WTC11 (cell line): ENCODE measurements around the gene CDC25B. TPM values are rescaled to one million over a fixed set of nuclear protein-coding genes. Genes with fewer than 3 reads are reported as not detected.

Experiments used
- ATAC-seq: fragments of 200-7000 bp; cut with Tn5 transposase; 2 replicates; pipeline ENCODE4 v1.10.0; 2021; ENCODE audit warnings: mild to moderate bottlenecking, moderate library complexity
- CTCF ChIA-PET: fragments of 300-600 bp; sonication (Branson Sonifier 250); formaldehyde crosslinking; loops from one replicate; lab custom pipeline; 2021; ENCODE audit warnings: antibody characterized with exemption; lab: Charles Lee
- POLR2A ChIA-PET: fragments of 350-600 bp; sonication (Branson Sonifier 250); formaldehyde crosslinking; loops from one replicate; lab custom pipeline; 2021; ENCODE audit warnings: antibody characterized with exemption; lab: Charles Lee
- DNase-seq: peaks from one replicate; pipeline ENCODE4 v3.0.0; 2021; ENCODE audit warnings: low spot score
- H3K27ac Mint-ChIP-seq: 2 replicates; pipeline ENCODE4 v1.8.0; 2021; ENCODE audit warnings: mixed read lengths
- H3K27me3 Mint-ChIP-seq: 2 replicates; pipeline ENCODE4 v1.8.0; 2021; ENCODE audit warnings: low read depth, mild to moderate bottlenecking, moderate library complexity, mixed read lengths
- H3K36me3 Mint-ChIP-seq: 2 replicates; pipeline ENCODE4 v1.8.0; 2021; ENCODE audit warnings: mixed read lengths
- H3K4me1 Mint-ChIP-seq: 2 replicates; pipeline ENCODE4 v1.8.0; 2022; ENCODE audit warnings: mixed read lengths
- H3K4me3 Mint-ChIP-seq: 2 replicates; pipeline ENCODE4 v1.8.0; 2021; ENCODE audit warnings: mild to moderate bottlenecking, moderate library complexity, mixed read lengths
- H3K9me3 Mint-ChIP-seq: 2 replicates; pipeline ENCODE4 v1.8.0; 2021; ENCODE audit warnings: mixed read lengths
- ATF1 ChIP-seq: sonication (generic); formaldehyde crosslinking; IDR thresholded peaks from 2 replicates; pipeline ENCODE4 v1.8.1; 2023; ENCODE audit warnings: mild to moderate bottlenecking, moderate library complexity, missing genetic modification reagents
- CREB1 ChIP-seq: sonication (generic); formaldehyde crosslinking; IDR thresholded peaks from 2 replicates; pipeline ENCODE4 v1.8.0; 2023; ENCODE audit warnings: mild to moderate bottlenecking, missing genetic modification reagents
- ESRRA ChIP-seq: sonication (generic); formaldehyde crosslinking; IDR thresholded peaks from 2 replicates; pipeline ENCODE4 v1.8.1; 2022; ENCODE audit warnings: mild to moderate bottlenecking, missing genetic modification reagents, borderline replicate concordance
- FOXJ3 ChIP-seq: sonication (generic); formaldehyde crosslinking; IDR thresholded peaks from 2 replicates; pipeline ENCODE4 v1.9.0; 2021; ENCODE audit warnings: missing genetic modification reagents, mild to moderate bottlenecking, borderline replicate concordance
- GRHL2 ChIP-seq: fragments of 250-450 bp; sonication (Bioruptor Pico); IDR thresholded peaks from 2 replicates; pipeline ENCODE4 v1.8.0; 2022; ENCODE audit warnings: mild to moderate bottlenecking, moderate library complexity; ENCODE audit not compliant: insufficient replicate concordance, severe bottlenecking
- JUN ChIP-seq: sonication (generic); formaldehyde crosslinking; IDR thresholded peaks from 2 replicates; pipeline ENCODE4 v1.8.0; 2023; ENCODE audit warnings: mild to moderate bottlenecking, missing genetic modification reagents
- KAT7 ChIP-seq: sonication (generic); formaldehyde crosslinking; IDR thresholded peaks from 2 replicates; pipeline ENCODE4 v1.8.1; 2023; ENCODE audit warnings: missing genetic modification reagents, mild to moderate bottlenecking, borderline replicate concordance
- MXD4 ChIP-seq: fragments of 250-450 bp; sonication (Bioruptor Pico); IDR thresholded peaks from 2 replicates; pipeline ENCODE4 v1.8.0; 2021; ENCODE audit warnings: mild to moderate bottlenecking, moderate library complexity, borderline replicate concordance
- NFE2L1 ChIP-seq: sonication (generic); formaldehyde crosslinking; IDR thresholded peaks from 2 replicates; pipeline ENCODE4 v1.8.1; 2023; ENCODE audit warnings: missing genetic modification reagents
- NR3C1 ChIP-seq: sonication (generic); formaldehyde crosslinking; conservative IDR thresholded peaks from 2 replicates; pipeline ENCODE4 v1.8.1; 2023; ENCODE audit warnings: low read depth, mild to moderate bottlenecking, missing genetic modification reagents
- PRRX2 ChIP-seq: fragments of 250-450 bp; sonication (Bioruptor Pico); IDR thresholded peaks from 2 replicates; pipeline ENCODE4 v1.8.0; 2021; ENCODE audit warnings: mild to moderate bottlenecking
- TEAD1 ChIP-seq: sonication (generic); formaldehyde crosslinking; IDR thresholded peaks from 2 replicates; pipeline ENCODE4 v1.8.0; 2022; ENCODE audit warnings: mild to moderate bottlenecking, missing genetic modification reagents
- ZNF263 ChIP-seq: sonication (generic); formaldehyde crosslinking; IDR thresholded peaks from 2 replicates; pipeline ENCODE4 v1.8.1; 2022; ENCODE audit warnings: low read depth, mild to moderate bottlenecking, moderate library complexity, missing genetic modification reagents
- ZNF416 ChIP-seq: fragments of 250-450 bp; sonication (Bioruptor Pico); IDR thresholded peaks from 2 replicates; pipeline ENCODE4 v1.9.0; 2021; ENCODE audit warnings: mild to moderate bottlenecking, inconsistent platforms
- ZNF423 ChIP-seq: fragments of 250-450 bp; sonication (Bioruptor Pico); IDR thresholded peaks from 2 replicates; pipeline ENCODE4 v2.1.2; 2022; ENCODE audit warnings: mild to moderate bottlenecking, moderate library complexity
- total RNA-seq: library from RNA; stranded (reverse); gene quantifications from 3 replicates; pipeline ENCODE4 v1.2.3, GENCODE V29; 2021
- TF ChIP-seq, protein P1 (sequence below): sonication (generic); formaldehyde crosslinking; IDR thresholded peaks from 2 replicates; pipeline ENCODE4 v1.8.1; 2022; ENCODE audit warnings: mild to moderate bottlenecking, missing genetic modification reagents, moderate library complexity, borderline replicate concordance
- TF ChIP-seq, protein P2 (sequence below): sonication (generic); formaldehyde crosslinking; IDR thresholded peaks from 2 replicates; pipeline ENCODE4 v1.8.1; 2023; ENCODE audit warnings: mild to moderate bottlenecking, missing genetic modification reagents
- TF ChIP-seq, protein P3 (sequence below): fragments of 250-450 bp; sonication (Bioruptor Pico); IDR thresholded peaks from 2 replicates; pipeline ENCODE4 v1.9.0; 2021; ENCODE audit warnings: mild to moderate bottlenecking
- TF ChIP-seq, protein P4 (sequence below): fragments of 250-450 bp; sonication (Bioruptor Pico); IDR thresholded peaks from 2 replicates; pipeline ENCODE4 v1.9.0; 2021; ENCODE audit warnings: mild to moderate bottlenecking
- TF ChIP-seq, protein P5 (sequence below): sonication (generic); formaldehyde crosslinking; IDR thresholded peaks from 2 replicates; pipeline ENCODE4 v1.8.1; 2022; ENCODE audit warnings: missing genetic modification reagents, borderline replicate concordance
- TF ChIP-seq, protein P6 (sequence below): sonication (generic); formaldehyde crosslinking; IDR thresholded peaks from 2 replicates; pipeline ENCODE4 v1.8.1; 2023; ENCODE audit warnings: mild to moderate bottlenecking, moderate library complexity, missing genetic modification reagents

CDC25B gene
- total RNA-seq, 1 experiment from 2014 or later: 37.4 TPM

GRCh38 chr20:3783068-3783489 is 13.0 kb upstream of the CDC25B start:
- Mint-ChIP-seq H3K4me1 (peaks cover 37% of the 10 kb centered on the region), H3K4me3 (no peak overlapping the region), H3K27ac (no peak overlapping the region; the same call in 1 of the 2 replicates), H3K27me3 (peaks cover 38% of the 10 kb centered on the region), H3K36me3 (peaks cover 4% of the 10 kb centered on the region; the same call in 1 of the 2 replicates)
- POLR2A ChIA-PET: no interaction called here
- no peak for DNase-seq
- CTCF ChIA-PET: interaction anchor here (1.7 to 2.9 kb wide), 3 partner anchors 15 to 67 kb away, joined by 5 to 53 read pairs (median 16); partner anchors contain the start of gene ADISSP
- TF ChIP-seq MXD4 (no peak), TEAD1 (no peak), ESRRA (CRISPR knock-in tag) (no peak), KAT7 (no peak), ZNF423 (CRISPR knock-in tag) (no peak), ZNF263 (CRISPR knock-in tag) (no peak), FOXJ3 (no peak), ZNF416 (no peak)
- TF ChIP-seq, protein P1, sequence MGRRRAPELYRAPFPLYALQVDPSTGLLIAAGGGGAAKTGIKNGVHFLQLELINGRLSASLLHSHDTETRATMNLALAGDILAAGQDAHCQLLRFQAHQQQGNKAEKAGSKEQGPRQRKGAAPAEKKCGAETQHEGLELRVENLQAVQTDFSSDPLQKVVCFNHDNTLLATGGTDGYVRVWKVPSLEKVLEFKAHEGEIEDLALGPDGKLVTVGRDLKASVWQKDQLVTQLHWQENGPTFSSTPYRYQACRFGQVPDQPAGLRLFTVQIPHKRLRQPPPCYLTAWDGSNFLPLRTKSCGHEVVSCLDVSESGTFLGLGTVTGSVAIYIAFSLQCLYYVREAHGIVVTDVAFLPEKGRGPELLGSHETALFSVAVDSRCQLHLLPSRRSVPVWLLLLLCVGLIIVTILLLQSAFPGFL (CRISPR knock-in tag): no peak
- TF ChIP-seq, protein P2, sequence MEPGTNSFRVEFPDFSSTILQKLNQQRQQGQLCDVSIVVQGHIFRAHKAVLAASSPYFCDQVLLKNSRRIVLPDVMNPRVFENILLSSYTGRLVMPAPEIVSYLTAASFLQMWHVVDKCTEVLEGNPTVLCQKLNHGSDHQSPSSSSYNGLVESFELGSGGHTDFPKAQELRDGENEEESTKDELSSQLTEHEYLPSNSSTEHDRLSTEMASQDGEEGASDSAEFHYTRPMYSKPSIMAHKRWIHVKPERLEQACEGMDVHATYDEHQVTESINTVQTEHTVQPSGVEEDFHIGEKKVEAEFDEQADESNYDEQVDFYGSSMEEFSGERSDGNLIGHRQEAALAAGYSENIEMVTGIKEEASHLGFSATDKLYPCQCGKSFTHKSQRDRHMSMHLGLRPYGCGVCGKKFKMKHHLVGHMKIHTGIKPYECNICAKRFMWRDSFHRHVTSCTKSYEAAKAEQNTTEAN (CRISPR knock-in tag): no peak
- TF ChIP-seq, protein P3, sequence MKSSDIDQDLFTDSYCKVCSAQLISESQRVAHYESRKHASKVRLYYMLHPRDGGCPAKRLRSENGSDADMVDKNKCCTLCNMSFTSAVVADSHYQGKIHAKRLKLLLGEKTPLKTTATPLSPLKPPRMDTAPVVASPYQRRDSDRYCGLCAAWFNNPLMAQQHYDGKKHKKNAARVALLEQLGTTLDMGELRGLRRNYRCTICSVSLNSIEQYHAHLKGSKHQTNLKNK (CRISPR knock-in tag): no peak
- TF ChIP-seq, all 79 proteins: peak for 0
- no peak for ATAC-seq
- no peaks in the 10 kb centered on the region for H3K9me3 Mint-ChIP-seq

- ATAC-seq (no peak), DNase-seq (no peak)
- Mint-ChIP-seq H3K27ac (no peak overlapping the region), H3K36me3 (peaks cover 4% of the 10 kb centered on the region; the same call in 1 of the 2 replicates), H3K4me3 (peak overlapping the region; percentile 16; the same call in 1 of the 2 replicates), H3K9me3 (no peaks in the 10 kb centered on the region), H3K27me3 (peaks cover 38% of the 10 kb centered on the region), H3K4me1 (peaks cover 35% of the 10 kb centered on the region)
- ChIA-PET CTCF (interaction anchor here (1.7 to 2.9 kb wide), 3 partner anchors 15 to 67 kb away, joined by 5 to 53 read pairs (median 16); partner anchors contain the start of gene ADISSP), POLR2A (no interaction called here)
- no peak for TF ChIP-seq NFE2L1 (CRISPR knock-in tag)
- TF ChIP-seq JUN (CRISPR knock-in tag): no peak
- no peak for TF ChIP-seq PRRX2 (CRISPR knock-in tag)
- TF ChIP-seq GRHL2: no peak
- no peak for TF ChIP-seq ATF1 (CRISPR knock-in tag)
- TF ChIP-seq, protein P4, sequence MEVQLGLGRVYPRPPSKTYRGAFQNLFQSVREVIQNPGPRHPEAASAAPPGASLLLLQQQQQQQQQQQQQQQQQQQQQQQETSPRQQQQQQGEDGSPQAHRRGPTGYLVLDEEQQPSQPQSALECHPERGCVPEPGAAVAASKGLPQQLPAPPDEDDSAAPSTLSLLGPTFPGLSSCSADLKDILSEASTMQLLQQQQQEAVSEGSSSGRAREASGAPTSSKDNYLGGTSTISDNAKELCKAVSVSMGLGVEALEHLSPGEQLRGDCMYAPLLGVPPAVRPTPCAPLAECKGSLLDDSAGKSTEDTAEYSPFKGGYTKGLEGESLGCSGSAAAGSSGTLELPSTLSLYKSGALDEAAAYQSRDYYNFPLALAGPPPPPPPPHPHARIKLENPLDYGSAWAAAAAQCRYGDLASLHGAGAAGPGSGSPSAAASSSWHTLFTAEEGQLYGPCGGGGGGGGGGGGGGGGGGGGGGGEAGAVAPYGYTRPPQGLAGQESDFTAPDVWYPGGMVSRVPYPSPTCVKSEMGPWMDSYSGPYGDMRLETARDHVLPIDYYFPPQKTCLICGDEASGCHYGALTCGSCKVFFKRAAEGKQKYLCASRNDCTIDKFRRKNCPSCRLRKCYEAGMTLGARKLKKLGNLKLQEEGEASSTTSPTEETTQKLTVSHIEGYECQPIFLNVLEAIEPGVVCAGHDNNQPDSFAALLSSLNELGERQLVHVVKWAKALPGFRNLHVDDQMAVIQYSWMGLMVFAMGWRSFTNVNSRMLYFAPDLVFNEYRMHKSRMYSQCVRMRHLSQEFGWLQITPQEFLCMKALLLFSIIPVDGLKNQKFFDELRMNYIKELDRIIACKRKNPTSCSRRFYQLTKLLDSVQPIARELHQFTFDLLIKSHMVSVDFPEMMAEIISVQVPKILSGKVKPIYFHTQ (CRISPR knock-in tag): no peak
- TF ChIP-seq, protein P5, sequence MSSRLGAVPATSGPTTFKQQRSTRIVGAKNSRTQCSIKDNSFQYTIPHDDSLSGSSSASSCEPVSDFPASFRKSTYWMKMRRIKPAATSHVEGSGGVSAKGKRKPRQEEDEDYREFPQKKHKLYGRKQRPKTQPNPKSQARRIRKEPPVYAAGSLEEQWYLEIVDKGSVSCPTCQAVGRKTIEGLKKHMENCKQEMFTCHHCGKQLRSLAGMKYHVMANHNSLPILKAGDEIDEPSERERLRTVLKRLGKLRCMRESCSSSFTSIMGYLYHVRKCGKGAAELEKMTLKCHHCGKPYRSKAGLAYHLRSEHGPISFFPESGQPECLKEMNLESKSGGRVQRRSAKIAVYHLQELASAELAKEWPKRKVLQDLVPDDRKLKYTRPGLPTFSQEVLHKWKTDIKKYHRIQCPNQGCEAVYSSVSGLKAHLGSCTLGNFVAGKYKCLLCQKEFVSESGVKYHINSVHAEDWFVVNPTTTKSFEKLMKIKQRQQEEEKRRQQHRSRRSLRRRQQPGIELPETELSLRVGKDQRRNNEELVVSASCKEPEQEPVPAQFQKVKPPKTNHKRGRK (CRISPR knock-in tag): no peak
- no peak for TF ChIP-seq CREB1
- no peak for TF ChIP-seq NR3C1 (CRISPR knock-in tag)
- TF ChIP-seq, protein P6, sequence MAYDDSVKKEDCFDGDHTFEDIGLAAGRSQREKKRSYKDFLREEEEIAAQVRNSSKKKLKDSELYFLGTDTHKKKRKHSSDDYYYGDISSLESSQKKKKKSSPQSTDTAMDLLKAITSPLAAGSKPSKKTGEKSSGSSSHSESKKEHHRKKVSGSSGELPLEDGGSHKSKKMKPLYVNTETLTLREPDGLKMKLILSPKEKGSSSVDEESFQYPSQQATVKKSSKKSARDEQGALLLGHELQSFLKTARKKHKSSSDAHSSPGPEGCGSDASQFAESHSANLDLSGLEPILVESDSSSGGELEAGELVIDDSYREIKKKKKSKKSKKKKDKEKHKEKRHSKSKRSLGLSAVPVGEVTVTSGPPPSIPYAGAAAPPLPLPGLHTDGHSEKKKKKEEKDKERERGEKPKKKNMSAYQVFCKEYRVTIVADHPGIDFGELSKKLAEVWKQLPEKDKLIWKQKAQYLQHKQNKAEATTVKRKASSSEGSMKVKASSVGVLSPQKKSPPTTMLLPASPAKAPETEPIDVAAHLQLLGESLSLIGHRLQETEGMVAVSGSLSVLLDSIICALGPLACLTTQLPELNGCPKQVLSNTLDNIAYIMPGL (CRISPR knock-in tag): no peak
- TF ChIP-seq, protein P1 (CRISPR knock-in tag): no peak
Observed at GRCh38 chr20:3783511-3784195, 12.5 kb upstream of the CDC25B start.
